H9 (cell line): Measurements from ENCODE around the gene ESRRB. TPM values are rescaled to one million over a fixed set of nuclear protein-coding genes. Genes with fewer than 3 reads are reported as not detected.

ENCODE experiments used
- DNase-seq: peaks from one replicate; pipeline ENCODE4 v3.0.0-alpha.2; 2017
- H2AFZ ChIP-seq: one replicate; pipeline ENCODE4 v1.6.1; 2013; ENCODE audit warnings: mild to moderate bottlenecking, low read length, control low read depth, moderate library complexity
- H2AK5ac ChIP-seq: 2 replicates; pipeline ENCODE4 v1.6.1; 2013; ENCODE audit warnings: low read length, control low read depth, mixed read lengths; ENCODE audit not compliant: insufficient read length
- H2BK120ac ChIP-seq: one replicate; pipeline ENCODE4 v1.6.1; 2013; ENCODE audit warnings: low read depth, mild to moderate bottlenecking, low read length, control low read depth, inconsistent platforms; ENCODE audit not compliant: poor library complexity, severe bottlenecking
- H2BK12ac ChIP-seq: 2 replicates; pipeline ENCODE4 v1.6.1; 2013; ENCODE audit warnings: low read length, control low read depth, mixed read lengths, low read depth; ENCODE audit not compliant: insufficient read length
- H2BK15ac ChIP-seq: 2 replicates; pipeline ENCODE4 v1.6.1; 2013; ENCODE audit warnings: low read depth, low read length, control low read depth
- H2BK20ac ChIP-seq: one replicate; pipeline ENCODE4 v1.6.1; 2013; ENCODE audit warnings: low read depth, mild to moderate bottlenecking, low read length, control low read depth, inconsistent platforms; ENCODE audit not compliant: poor library complexity, severe bottlenecking
- H2BK5ac ChIP-seq: 2 replicates; pipeline ENCODE4 v1.6.1; 2013; ENCODE audit warnings: low read length, control low read depth, mixed read lengths; ENCODE audit not compliant: insufficient read length
- H3K14ac ChIP-seq: 2 replicates; pipeline ENCODE4 v1.6.1; 2013; ENCODE audit warnings: low read length, control low read depth; ENCODE audit not compliant: insufficient read depth
- H3K18ac ChIP-seq: 2 replicates; pipeline ENCODE4 v1.6.1; 2013; ENCODE audit warnings: low read depth, mild to moderate bottlenecking, mixed read lengths, low read length, control low read depth; ENCODE audit not compliant: insufficient read length
- H3K23ac ChIP-seq: 2 replicates; pipeline ENCODE4 v1.6.1; 2013; ENCODE audit warnings: low read length, control low read depth, mixed read lengths, low read depth; ENCODE audit not compliant: insufficient read length
- H3K23me2 ChIP-seq: 2 replicates; pipeline ENCODE4 v1.6.1; 2013; ENCODE audit warnings: low read depth, mild to moderate bottlenecking, mixed read lengths, low read length, control low read depth; ENCODE audit not compliant: insufficient read length, poor library complexity, severe bottlenecking
- H3K27ac ChIP-seq: 2 replicates; pipeline ENCODE4 v1.5.1; 2013; ENCODE audit warnings: low read length, control low read depth, mixed read lengths, low read depth; ENCODE audit not compliant: insufficient read length
- H3K27me3 ChIP-seq: 2 replicates; pipeline ENCODE4 v1.6.1; 2013; ENCODE audit warnings: low read length, control low read depth, inconsistent platforms; ENCODE audit not compliant: insufficient read depth
- H3K4ac ChIP-seq: 2 replicates; pipeline ENCODE4 v1.6.1; 2013; ENCODE audit warnings: low read depth, mild to moderate bottlenecking, control low read depth, inconsistent platforms, low read length, moderate library complexity
- H3K4me1 ChIP-seq: 2 replicates; pipeline ENCODE4 v1.6.1; 2013; ENCODE audit warnings: low read length, control low read depth, inconsistent platforms; ENCODE audit not compliant: insufficient read depth
- H3K4me2 ChIP-seq: 2 replicates; pipeline ENCODE4 v1.6.1; 2013; ENCODE audit warnings: low read length, control low read depth, mixed read lengths; ENCODE audit not compliant: insufficient read length, insufficient read depth
- H3K56ac ChIP-seq: 2 replicates; pipeline ENCODE4 v1.6.1; 2013; ENCODE audit warnings: low read depth, mild to moderate bottlenecking, mixed read lengths, low read length, control low read depth; ENCODE audit not compliant: insufficient read length
- H3K79me1 ChIP-seq: 2 replicates; pipeline ENCODE4 v1.6.1; 2013; ENCODE audit warnings: low read depth, mild to moderate bottlenecking, moderate library complexity, low read length, control low read depth, inconsistent platforms; ENCODE audit not compliant: insufficient read depth, poor library complexity, severe bottlenecking
- H3K79me2 ChIP-seq: 2 replicates; pipeline ENCODE4 v1.6.1; 2013; ENCODE audit warnings: low read length, control low read depth, inconsistent platforms; ENCODE audit not compliant: insufficient read depth
- H3K9ac ChIP-seq: 2 replicates; pipeline ENCODE4 v1.6.1; 2013; ENCODE audit warnings: low read length, control low read depth, mixed read lengths; ENCODE audit not compliant: insufficient read length; ENCODE audit errors: extremely low read depth
- H3K9me3 ChIP-seq: one replicate; pipeline ENCODE4 v1.6.1; 2013; ENCODE audit warnings: low read depth, low read length, inconsistent platforms; ENCODE audit not compliant: control insufficient read depth
- H3T11ph ChIP-seq: one replicate; pipeline ENCODE4 v1.6.1; 2013; ENCODE audit warnings: mild to moderate bottlenecking, low read length, control low read depth, inconsistent platforms
- H4K20me1 ChIP-seq: one replicate; pipeline ENCODE4 v1.6.1; 2013; ENCODE audit not compliant: control insufficient read depth, insufficient read length, insufficient read depth
- H4K5ac ChIP-seq: 2 replicates; pipeline ENCODE4 v1.6.1; 2013; ENCODE audit warnings: low read depth, mild to moderate bottlenecking, mixed read lengths, low read length, control low read depth; ENCODE audit not compliant: insufficient read length
- H4K8ac ChIP-seq: replicated peaks from 2 replicates; pipeline ENCODE4 v1.6.1; 2013; ENCODE audit warnings: low read length, control low read depth, mixed read lengths, low read depth; ENCODE audit not compliant: insufficient read length
- H4K91ac ChIP-seq: 2 replicates; pipeline ENCODE4 v1.6.1; 2013; ENCODE audit warnings: low read depth, mild to moderate bottlenecking, moderate library complexity, mixed read lengths, low read length, control low read depth; ENCODE audit not compliant: insufficient read length
- H3K27ac Mint-ChIP-seq, 3 experiments: 2 replicates in 2 of 3; 3 replicates in 1 of 3; pipeline ENCODE4 v1.8.0; 2020 to 2021; ENCODE audit warnings: mixed read lengths in 3 of 3, mild to moderate bottlenecking in 1 of 3, moderate library complexity in 1 of 3
- H3K27me3 Mint-ChIP-seq: 2 replicates; pipeline ENCODE4 v1.8.0; 2021; ENCODE audit warnings: low read depth, mild to moderate bottlenecking, moderate library complexity, mixed read lengths
- H3K36me3 Mint-ChIP-seq, 3 experiments: 2 replicates in 2 of 3; 3 replicates in 1 of 3; pipeline ENCODE4 v1.8.0; 2020 to 2021; ENCODE audit warnings: low read depth in 3 of 3, mixed read lengths in 3 of 3; ENCODE audit not compliant: insufficient read depth in 1 of 3
- H3K4me1 Mint-ChIP-seq, 2 experiments: 2 replicates each; pipeline ENCODE4 v1.8.0; 2020; ENCODE audit warnings: mixed read lengths in 2 of 2
- H3K4me3 Mint-ChIP-seq, 2 experiments: 2 replicates in 1 of 2; 3 replicates in 1 of 2; pipeline ENCODE4 v1.8.0; 2020 to 2021; ENCODE audit warnings: mild to moderate bottlenecking in 2 of 2, mixed read lengths in 2 of 2, moderate library complexity in 1 of 2
- H3K9me3 Mint-ChIP-seq, 2 experiments: 2 replicates in 1 of 2; 3 replicates in 1 of 2; pipeline ENCODE4 v1.8.0; 2020; ENCODE audit warnings: mild to moderate bottlenecking in 2 of 2, mixed read lengths in 2 of 2, moderate library complexity in 1 of 2
- CTCF ChIP-seq: fragments of 200-600 bp; sonication (generic); conservative IDR thresholded peaks from 3 replicates; pipeline ENCODE4 v1.8.0; 2021; ENCODE audit warnings: antibody characterized with exemption, mild to moderate bottlenecking
- WGBS: extraction: QIAGEN DNeasy Blood & Tissue Kit; methylation state at CpG from one replicate; pipeline ENCODE4 v1.1.7; 2013; ENCODE audit warnings: missing lambda C conversion rate, low lambda C conversion rate, mixed read lengths; ENCODE audit not compliant: insufficient read length; ENCODE audit errors: extremely low coverage; 5-methylcytosine and 5-hydroxymethylcytosine counted together
- total RNA-seq: library from RNA; stranded (reverse); gene quantifications from 2 replicates; pipeline ENCODE4 v1.2.1, GENCODE V29; 2021

The ESRRB gene
- total RNA-seq, 1 experiment from 2014 or later = 0.11 TPM

GRCh38 chr14:76473481-76474263 lies 97.7 kb downstream of the ESRRB start:
- H3K27me3 Mint-ChIP-seq = peaks cover 6% of the 10 kb centered on the region; the same call in 1 of the 2 replicates
- no peak overlapping the region for H3K4me3 Mint-ChIP-seq
- Histone ChIP-seq H2BK5ac (no peak overlapping the region), H2AFZ (peak overlapping the region; percentile 83), H3K14ac (no peak overlapping the region), H3K27ac (no peak overlapping the region), H2AK5ac (no peak overlapping the region), H3K56ac (no peak overlapping the region), H3K4me1 (no peaks in the 10 kb centered on the region), H4K20me1 (no peaks in the 10 kb centered on the region), H3K4me2 (no peak overlapping the region), H3K27me3 (no peaks in the 10 kb centered on the region), H2BK15ac (no peak overlapping the region), H4K91ac (no peak overlapping the region), H3K9ac (no peak overlapping the region), H2BK120ac (no peak overlapping the region), H3K79me2 (no peaks in the 10 kb centered on the region), H4K5ac (no peak overlapping the region), H2BK12ac (no peak overlapping the region), H3K23me2 (no peaks in the 10 kb centered on the region), H3K9me3 (no peaks in the 10 kb centered on the region), H3K79me1 (no peaks in the 10 kb centered on the region), H3K23ac (no peak overlapping the region), H3T11ph (no peak overlapping the region), H2BK20ac (no peak overlapping the region), H3K4ac (no peak overlapping the region), H3K18ac (no peak overlapping the region), H4K8ac (no peak overlapping the region)
- peak; percentile 65 for TF ChIP-seq CTCF
- no peak overlapping the region for H3K27ac Mint-ChIP-seq
- H3K4me1 Mint-ChIP-seq = peaks cover 2 to 8% of the 10 kb centered on the region in 2 experiments; a peak in 3 of 4 replicates
- whole genome bisulfite sequencing = no CpG with 5 or more reads among the region's 17 CpGs
- no peaks in the 10 kb centered on the region for H3K9me3 Mint-ChIP-seq
- no peaks in the 10 kb centered on the region for H3K36me3 Mint-ChIP-seq
- DNase-seq = peak; percentile 57
